CD4-positive, alpha-beta T cell treated with Interleukin-6 for 4 hours (primary cell): ENCODE measurements around the gene ALK.

Experiments used
- DNase-seq: peaks from one replicate; pipeline ENCODE4 v3.0.0-alpha.2; 2020; ENCODE audit warnings: mixed read lengths

The ALK gene

DNA sequence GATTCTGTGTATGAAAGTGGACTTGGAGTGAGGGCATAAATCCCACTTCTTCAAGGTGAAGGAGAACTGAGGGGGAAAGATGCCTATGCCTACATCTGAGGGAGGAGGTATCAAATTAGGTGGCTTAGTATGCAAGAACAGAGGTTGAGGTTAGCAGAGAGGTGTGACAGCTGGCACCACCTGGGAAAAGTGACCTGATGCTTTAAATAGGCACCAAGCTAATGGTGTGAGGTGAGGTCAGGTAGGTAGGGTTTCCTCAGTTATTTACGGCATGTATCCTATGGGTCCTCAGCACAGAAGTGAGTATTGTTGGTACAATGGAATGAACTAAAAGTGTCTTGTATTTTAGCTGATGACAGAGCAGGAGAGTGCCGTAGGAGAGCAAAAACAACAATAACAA lies 439.0 kb downstream of the ALK start:
- DNase-seq, result no peak

- DNase-seq, result no peak
These were observed 440.1 kb downstream of the ALK start for GRCh38 chr2:29481313-29481712.

- DNase-seq, result no peak
These were observed 441.0 kb downstream of the ALK start for GRCh38 chr2:29480426-29480825.

DNA sequence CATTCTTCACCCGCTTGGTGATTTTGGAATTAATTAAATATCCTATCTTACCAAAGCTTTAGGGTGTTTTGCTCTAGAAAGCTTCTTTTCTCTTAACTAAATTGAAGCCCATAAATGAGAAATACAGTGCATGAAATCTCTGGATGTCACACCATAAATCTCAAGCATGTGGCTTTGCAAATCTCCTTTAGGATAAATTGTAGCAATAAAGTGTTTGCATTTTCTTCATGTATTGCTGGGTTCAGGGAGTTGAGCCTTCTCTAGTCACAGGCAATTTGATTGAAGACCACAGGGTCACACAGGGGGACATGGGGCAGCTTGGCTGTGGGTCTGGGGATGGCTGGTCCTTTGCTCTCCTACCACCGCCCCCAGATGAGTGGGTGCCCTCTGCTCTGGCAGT lies 442.0 kb downstream of the ALK start:
- DNase-seq, result no peak

DNA sequence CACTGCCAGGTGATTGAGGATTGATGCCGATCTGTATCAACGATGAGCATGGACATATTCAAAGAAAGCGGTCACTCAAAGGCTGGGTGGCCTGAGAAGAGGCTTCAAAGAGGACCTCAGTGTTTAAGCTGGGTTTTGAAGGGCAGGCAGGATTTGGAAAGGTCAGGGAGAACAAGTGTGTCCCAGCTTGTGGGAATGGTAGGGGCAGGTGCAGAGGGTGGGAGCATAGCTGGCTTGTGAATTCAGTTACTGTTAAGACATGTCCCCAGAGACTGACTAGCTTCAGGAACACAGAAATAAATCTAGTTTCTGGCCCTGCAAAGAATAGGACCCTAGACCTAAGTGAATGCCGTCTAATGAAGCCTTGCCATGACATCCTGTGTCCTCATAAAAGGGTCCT lies 442.7 kb downstream of the ALK start:
- no peak for DNase-seq

GRCh38 chr2:29477186-29477585 lies 444.2 kb downstream of the ALK start:
- DNase-seq, result no peak

DNA sequence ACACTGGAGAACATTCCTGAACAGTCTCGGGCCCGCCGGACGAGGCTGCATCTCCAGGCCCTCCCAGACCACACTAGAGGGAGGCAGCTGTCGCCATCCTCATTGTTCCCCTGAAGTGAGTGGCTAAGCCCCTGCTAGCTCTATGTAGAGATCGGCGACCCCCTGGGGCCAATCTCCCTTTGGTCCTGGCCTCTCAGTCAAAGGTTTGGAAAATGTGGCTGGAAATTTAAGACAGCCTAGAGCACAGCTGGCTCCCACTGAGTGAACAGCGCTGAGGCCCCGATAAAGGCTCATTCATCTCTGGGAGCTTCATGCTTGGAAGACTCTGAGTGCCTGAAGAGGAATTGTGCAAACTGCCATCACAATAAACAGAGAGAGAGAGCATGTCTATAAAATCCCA lies 445.9 kb downstream of the ALK start:
- no peak for DNase-seq

DNA sequence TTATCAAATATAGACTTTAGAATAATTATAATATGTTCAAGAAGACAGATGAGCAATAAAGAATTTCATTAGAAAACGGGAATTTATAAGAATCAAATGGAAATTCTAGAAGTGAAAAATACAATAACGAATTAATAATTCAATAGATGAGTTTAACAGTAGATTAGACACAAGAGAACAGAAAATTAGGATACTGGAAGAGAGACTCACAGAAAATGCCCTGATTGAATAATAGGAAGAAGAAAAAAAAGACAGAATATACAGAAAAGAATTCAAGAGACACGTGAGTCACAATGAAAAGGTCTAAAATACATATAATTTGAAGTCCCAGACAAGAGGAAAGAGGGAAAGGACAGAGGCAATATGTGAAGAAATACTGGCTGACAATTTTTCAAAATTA lies 451.4 kb downstream of the ALK start:
- no peak for DNase-seq

GRCh38 chr2:29469516-29469915 lies 451.9 kb downstream of the ALK start:
- DNase-seq, result no peak

DNA sequence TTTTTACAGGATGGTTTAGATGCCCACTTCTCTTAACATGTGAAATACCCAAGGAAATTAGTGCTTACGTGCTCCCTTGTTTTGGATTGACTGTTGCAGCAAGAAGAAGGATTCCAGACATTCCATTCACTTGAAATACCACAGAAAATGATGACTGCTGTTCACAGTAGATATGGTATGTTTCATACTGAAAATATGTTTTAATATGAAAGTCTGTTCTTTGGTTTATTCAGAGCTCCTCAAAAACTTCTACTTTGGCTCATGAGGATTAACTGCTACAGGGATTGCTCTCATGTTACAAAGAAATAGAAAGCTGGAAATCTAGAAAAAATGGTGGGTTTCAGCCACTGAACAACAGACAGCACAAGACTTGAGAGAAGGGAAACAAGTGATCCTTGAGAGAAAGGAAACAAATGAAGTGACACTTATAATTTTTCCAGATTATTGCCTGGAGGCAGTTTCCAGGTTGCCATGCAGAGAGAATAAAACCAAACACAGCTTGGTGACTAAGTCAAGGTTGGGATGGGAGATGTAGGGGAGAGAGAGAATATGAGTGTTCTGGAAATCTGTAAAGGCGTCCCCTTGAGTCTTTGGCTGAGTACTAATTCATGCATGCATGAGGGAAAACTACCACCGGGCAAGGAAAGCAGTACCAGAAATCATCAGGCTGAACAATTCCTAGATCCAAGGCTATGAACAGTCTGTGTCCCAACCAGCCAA lies 458.0 kb downstream of the ALK start:
- no peak for DNase-seq

DNA sequence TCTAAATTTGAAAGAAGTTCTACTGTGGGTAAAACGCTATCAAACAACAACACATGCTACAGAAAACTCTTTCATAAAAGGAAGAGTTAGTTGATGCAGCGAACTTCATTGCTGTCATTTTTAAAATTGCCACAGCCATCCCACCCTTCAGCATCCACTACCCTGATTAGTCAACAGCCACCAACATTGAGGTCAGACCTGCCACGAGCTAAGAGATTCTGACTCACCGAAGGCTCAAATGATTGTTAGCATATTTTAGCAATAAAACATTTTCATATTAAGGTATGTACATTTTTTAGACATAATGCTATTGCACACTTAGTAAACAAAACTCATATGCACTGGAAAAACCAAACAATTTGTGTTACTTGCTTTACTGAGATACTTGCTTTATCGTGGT lies 459.1 kb downstream of the ALK start:
- no peak for DNase-seq

GRCh38 chr2:29460190-29460589 lies 461.2 kb downstream of the ALK start:
- no peak for DNase-seq

GRCh38 chr2:29459445-29460179 lies 461.8 kb downstream of the ALK start:
- DNase-seq, result no peak

DNA sequence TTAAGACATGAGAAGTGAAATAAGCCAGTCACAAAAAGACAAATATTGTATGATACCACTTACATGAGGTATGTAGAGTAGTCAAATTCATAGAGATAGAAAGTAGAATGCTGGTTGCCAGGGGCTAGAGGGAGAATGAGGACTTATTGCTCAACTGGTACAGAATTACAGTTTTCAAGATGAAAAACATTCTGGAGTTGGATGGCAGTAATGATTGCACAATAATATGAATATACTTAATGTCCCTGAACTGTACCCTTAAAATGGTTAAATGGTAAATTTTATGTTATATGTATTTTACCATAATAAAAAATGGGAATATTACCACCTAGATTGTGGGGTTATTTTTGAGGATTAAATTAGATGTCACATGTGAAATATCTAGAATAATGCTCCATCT lies 465.0 kb downstream of the ALK start:
- DNase-seq, result no peak

- no peak for DNase-seq
These were observed 466.1 kb downstream of the ALK start for GRCh38 chr2:29455200-29455860.

DNA sequence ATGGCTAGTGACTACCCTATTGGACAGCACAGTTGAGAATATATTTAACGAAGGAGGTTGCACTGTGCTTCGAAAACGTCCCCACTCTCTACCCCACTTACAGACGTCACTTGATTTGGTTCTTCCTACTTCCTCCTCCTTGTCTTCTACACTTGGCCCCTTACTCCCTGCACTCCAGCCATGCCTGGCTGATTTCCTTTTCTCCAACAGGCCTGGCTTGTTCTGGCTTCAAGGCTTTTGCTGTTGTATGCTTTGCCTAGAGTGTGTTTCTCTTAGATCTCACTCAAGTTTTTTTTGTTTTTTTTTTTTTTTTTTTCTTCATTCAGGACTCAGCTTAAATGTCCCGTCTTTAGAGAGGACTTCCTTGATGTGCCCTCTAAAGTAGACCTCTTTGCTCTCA lies 469.4 kb downstream of the ALK start:
- DNase-seq, result no peak

DNA sequence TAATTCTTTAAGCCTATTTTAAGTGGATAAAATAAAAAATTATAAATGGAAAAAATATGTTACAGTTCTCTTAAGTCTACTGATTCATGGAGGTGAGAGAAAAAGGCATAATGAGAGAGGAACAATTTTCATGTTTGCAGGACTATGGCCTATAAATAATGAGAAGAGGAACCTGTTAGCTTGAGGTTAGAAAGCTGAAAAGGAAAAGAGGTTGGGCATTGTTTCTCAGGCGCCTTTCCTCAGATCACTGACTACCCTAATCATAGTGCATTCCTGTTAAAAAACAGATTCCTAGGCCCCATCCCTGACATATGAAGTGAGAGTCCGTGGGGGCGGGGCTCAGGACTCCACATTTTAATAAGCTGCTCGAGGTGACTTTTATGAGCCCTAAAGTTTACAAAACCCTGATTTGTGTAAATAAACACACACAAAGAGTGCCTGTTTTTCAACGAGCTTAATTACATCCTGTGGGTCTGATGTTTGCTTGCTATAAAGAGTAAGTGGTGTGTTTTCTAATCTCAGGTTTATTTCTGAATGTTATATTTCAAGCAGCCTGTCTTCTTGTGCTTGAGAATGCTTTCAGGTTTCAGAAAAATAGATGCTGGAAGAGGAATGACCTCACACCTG lies 470.7 kb downstream of the ALK start:
- DNase-seq, result no peak

DNA sequence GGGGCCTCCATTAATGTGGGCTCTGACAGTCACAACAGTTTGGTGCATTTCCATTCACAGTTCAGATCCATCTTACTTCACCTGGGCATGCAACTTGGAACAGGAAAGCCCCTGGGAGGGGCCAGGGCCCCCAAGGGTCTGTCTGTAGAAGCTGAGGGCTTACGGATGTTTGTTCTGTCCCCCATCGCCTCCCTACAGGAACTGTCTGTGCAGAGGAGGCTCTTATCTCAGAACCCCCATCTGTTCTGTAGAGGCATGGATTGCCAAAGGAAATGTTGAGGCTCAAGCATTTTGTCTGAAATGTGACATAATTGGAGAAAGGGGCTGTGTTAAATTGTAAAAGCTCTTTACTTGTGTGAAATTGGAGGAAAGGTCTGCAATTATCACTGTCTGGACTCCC lies 471.9 kb downstream of the ALK start:
- DNase-seq, result no peak

DNA sequence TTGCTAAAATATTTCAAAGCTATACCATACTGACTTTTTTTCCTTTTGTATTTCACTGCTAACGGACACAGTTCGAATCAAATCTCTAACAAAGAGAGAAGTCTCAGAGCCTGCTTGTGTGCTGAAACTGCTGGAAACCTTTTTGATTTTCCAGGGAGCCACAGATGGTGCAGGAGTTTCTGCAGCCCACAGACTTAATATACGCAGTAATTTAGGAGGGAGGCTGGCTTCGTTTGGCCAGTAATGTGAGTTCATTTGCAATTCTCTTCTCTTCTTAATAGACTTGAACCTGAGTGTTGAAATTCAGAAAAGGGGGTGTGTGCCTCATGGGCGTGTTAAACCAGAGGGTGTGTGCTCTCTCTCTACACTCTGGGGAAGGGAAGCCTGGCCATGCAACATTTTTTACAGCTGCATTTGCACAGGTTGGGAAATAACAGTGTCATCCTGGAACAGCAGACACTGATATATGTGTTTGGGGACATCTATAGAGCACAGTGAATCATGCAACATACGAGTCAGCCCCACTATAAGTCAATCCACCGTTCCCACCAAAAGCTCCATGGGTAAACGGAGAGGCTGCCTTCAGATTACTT lies 473.2 kb downstream of the ALK start:
- no peak for DNase-seq

DNA sequence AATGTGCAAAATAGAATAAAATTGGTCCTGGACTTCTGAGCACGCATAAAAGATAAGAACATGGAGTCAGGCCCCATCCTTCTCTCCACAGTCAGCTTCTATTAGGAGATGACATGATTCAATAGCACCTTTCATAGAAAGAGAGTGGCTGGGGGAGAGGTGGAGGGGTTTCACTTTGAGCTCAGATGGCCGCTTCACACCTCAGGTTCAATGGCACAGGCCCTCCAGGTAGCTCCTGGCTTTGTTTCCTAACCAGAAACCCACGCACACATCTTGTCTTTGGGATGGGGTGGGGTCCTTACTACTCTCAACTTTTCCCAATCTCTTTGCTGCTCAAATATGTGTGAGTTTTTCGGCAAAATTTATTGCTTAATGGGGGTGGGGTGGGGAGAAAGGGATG lies 473.9 kb downstream of the ALK start:
- no peak for DNase-seq

DNA sequence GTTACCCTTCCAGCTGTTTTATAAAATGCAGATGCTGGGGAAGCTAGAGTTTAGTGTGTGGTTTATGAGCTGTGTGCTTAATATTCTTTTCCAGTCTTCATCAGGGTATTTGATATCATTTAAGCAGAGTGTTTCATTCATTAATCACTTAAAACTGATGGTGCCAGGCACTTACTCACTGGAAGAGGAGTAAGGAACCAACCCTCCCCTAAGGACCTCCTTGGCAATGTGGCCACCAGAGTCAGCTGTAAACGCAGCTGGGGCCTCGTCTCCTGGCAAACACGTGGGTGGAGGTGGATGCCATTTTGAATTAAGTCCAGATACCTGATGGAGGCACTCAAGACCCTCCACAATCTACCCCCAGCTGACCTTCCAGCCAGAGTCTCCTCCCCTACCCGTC lies 474.5 kb downstream of the ALK start:
- DNase-seq, result no peak

- DNase-seq, result no peak
These were observed 477.2 kb downstream of the ALK start for GRCh38 chr2:29444150-29444549.

DNA sequence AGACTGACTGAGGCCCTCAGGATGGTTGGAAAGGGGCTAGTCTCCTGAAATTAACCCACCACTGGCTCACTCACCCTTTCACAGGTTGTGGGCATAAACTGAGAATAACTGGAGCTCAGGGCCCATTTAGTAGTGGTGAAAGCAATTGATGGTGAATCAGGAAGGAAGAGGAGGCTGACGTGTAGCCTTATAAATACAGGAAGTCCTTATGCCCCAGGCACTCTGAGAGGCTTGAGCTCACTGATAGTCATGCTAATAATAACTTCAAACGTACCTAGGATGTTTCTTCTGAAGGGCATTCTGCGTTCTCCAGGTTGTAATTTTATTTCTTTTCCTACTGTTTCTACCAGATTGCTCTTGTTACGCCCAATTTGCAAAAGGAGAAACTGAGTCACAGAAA lies 477.8 kb downstream of the ALK start:
- no peak for DNase-seq
